Fibroblast of skin of right quadriceps (primary cell): ENCODE data around the gene COL26A1.

ENCODE experiments used
- DNase-seq: peaks from one replicate; pipeline ENCODE4 v3.0.0-alpha.2; 2013

COL26A1 gene

DNA sequence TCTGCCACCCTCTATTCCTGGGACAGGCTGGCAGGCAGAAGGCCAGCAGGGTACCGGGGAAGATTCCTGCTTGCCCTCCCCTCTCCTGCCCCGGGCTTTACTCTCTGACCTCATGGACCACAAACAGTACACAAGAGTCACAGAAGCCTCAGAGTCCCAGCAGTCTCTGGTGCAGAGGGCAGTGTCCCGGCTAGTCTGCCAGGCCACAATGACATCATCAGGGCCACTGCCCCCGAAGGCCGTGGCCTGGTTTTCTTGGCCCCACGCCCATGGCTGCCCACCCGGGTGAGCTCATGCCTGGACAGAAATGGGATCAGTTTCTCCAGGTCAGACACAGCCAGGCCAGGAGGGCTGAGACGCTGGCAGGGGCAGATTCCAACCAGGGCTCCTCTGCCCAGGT, 174.5 kb downstream of the COL26A1 start:
- no peak for DNase-seq

DNA sequence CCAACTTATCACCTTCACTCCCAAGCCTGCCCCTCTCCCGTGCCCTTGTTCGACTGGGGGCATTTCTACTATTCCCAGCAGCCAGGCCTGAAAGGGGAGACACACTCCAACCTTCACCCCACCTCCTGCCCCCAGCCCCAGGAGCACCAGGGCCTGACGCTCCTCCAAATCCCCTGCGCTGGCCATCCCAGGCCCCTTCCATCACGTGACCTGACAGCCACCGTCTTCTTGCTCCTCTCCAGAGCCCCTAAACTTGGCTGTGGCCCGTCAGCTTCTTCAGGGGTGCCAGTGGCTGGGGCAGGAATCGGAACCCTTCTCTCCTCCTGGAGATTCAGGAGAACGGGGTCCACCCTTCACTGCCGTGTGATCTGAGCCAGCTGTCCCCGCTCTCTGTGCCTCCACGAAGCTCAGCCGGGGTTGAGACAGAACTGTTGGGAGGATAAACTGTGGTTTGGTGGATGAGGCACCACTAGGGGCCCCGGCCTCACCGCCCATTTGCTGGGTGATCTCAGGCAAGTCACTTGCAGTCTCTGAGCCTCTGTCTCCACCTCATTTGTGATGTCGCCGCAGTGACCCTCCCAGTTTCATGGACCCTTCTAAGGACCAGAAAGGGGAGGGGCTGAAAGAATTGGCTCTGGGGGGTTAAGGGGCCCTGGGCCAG, 175.4 kb downstream of the COL26A1 start:
- no peak for DNase-seq

GRCh38 chr7:101538596-101539459, 176.2 kb downstream of the COL26A1 start:
- peak; percentile 27 for DNase-seq

DNA sequence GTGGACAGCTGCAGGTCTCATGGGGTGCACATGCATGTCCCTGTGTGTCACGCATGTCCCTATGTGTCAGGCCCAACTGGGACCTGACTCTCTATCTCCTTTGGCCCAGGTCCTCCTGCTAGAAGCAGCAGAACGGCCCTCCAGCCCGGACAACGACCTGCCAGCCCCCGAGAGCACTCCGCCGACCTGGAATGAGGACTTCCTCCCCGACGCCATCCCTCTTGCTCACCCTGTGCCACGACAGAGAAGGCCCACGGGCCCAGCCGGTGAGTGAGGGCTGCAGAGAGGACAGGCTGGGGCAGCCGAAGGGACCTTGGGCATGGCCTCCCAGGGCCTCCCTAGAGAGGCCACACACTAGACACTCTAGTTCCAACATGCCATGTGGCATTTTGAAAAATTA, 177.1 kb downstream of the COL26A1 start:
- no peak for DNase-seq

DNA sequence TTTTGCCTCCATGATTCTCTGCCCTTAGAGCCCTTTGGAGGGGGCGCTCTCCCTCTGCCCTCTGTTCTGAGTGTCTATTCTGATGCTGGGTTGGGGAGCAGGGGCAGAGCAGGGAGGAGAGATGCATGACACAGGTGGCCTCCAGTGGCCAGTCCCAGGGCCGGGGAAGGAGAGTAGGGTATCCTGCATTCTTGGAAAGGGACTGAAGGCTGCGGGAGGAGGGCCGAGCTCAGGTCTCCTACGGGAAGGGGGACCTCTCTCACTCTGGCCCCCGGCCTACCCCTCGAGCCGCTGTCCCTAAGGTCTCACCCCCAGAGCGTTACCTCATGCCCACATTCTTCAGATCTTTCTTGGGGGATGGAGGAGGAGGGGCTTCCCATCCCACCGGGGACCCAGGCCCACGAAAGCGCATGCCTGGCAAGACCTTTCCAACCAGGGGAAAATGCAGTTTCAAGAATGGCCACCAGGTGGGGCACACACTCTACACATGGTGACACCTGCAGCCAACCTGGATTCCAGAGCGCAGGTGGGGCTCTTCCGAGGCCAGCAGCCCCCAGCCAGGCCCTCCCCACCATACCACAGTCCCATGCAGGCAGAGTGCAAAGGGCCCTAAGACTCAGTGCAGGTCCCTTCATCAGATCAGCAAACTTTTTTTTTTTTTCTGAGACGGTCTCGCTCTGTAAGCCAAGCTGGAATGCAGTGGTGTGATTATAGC, 180.0 kb downstream of the COL26A1 start:
- peak; percentile 33 for DNase-seq

DNA sequence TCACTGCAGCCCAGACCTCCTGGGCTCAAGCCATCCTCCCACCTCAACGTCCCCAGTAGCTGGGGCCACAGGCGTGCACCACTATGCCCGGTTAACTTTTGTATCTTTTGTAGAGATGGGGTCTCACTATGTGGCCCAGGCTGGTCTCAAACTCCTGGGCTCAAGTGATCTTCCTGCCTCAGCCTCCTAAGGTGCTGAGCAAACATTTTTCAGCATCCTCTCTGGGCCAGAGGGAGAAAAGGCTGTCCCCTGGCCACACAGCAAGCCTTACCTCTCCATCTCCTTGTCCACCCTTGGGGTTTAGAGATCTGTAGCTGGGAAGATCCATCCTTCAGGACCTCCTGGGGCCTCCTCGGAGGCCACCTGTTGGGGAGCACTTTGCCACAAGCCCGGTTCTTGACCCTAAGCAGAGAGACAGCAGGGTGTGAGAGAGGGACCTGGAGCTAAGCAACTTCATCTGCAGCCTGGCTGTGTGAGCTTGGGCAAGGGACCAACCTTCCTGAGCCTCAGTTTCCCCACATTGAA, 180.6 kb downstream of the COL26A1 start:
- no peak for DNase-seq

DNA sequence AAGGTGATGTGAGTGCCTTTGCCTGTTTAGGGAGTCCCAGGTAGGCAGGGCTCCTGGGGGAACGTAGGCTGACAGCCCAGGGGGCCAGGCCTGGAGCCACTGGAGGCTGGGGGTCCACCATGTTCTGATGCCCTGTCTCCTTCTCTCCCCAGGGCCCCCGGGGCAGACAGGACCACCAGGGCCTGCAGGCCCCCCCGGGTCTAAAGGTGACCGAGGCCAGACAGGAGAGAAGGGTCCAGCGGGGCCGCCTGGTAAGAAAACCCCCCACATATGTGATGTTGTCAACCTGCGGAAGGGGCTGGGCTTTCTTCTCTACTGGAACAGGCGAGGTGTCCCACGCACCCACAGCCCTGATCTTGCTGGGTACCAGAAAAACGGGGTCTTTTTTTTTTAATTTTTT, 181.2 kb downstream of the COL26A1 start:
- no peak for DNase-seq

GRCh38 chr7:101545441-101546190, 182.9 kb downstream of the COL26A1 start:
- DNase-seq: no peak

GRCh38 chr7:101546308-101546936, 183.7 kb downstream of the COL26A1 start:
- no peak for DNase-seq

DNA sequence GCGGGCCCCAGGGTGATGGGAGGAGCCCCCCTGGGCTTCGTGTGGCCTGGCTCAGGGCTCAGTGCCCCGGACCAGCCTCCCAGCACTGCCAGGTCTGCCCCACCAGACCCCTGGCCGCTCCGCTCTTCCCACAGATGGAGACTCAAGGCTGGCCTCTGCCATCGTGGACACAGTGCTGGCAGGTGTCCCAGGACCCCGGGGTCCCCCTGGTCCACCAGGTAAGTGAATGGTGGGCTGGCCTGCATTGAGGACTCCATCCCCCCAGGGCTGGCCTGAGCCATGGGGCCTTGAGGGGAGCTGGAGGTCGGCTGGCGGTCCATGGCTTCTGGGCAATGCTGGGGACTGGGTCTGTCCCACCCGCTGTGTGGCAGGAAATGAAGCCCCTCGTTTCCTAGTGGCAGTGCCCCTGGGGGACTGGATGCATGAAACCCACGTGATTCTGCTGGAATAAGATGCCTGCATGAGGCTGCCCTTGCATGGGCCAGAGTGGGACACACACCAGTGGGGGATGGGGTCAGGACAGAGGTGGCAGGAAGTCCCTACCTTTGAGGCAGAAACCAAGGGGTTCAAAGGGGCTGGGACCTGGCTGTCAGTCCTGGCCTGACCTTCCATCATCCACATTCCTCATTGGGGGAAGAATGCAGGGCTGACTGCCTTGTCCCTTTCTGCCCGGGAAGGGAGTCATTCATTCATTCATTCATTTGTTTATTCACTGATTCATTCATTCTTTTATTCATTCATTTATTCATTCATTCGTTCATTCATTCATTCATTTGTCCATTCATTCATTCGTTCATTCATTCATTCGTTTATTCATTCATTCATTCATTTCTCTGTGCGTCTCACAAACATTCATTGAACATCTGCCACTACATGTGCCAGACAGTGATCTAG, 184.6 kb downstream of the COL26A1 start:
- no peak for DNase-seq

DNA sequence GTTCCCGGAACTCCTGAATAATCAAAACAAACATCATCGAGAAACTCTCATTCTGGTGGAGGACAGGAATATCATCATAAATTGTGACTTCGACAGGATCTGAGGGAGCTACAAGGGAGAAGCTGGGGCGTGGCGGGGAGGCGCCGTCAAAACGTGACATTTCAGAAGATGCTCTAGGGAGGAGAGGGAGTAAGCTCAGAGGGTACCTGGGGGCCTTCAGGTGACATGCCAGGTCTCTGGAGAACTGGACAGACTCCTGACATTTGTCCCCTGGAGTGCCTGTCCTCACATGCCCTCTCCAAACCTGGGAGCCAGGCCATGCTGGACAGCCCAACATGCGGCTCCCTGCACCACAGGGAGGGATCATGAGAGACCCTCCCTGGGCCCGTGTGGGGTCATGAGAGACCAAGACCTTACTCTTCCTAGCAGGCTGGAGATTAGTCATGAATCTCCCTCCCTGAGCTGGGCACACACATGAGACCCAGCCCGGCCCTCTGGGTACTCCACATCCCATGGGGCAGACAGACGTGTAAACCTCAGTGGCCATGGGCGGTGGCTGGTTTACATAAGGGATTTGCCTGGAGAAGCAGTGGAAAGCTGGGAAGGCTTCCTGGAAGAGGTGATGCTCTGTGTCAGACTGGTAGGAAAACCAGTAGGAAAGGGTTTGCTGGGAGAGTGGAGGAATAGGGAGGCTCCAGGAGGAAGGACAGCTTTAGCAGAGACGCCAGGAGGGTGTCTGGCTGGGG, 185.4 kb downstream of the COL26A1 start:
- no peak for DNase-seq

DNA sequence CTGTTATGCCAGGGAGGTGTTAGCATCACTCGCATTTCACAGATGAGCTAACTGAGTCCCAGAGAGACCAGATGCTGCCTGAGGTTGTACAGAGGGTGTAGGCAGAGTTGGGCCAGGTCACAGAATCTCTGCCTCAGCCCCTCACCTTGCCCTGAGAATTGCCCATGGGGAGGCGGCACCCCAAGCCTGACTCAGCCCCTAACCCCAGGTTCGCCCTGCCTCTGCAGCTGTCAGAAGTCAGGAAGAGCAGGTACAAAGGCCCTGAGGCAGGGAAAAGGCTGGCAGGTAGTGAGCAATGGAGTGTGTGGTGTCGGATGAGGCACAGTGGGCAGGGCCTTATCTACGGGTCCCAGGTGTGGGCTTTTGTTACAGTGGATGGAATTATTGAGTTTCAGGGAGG, 187.1 kb downstream of the COL26A1 start:
- no peak for DNase-seq

DNA sequence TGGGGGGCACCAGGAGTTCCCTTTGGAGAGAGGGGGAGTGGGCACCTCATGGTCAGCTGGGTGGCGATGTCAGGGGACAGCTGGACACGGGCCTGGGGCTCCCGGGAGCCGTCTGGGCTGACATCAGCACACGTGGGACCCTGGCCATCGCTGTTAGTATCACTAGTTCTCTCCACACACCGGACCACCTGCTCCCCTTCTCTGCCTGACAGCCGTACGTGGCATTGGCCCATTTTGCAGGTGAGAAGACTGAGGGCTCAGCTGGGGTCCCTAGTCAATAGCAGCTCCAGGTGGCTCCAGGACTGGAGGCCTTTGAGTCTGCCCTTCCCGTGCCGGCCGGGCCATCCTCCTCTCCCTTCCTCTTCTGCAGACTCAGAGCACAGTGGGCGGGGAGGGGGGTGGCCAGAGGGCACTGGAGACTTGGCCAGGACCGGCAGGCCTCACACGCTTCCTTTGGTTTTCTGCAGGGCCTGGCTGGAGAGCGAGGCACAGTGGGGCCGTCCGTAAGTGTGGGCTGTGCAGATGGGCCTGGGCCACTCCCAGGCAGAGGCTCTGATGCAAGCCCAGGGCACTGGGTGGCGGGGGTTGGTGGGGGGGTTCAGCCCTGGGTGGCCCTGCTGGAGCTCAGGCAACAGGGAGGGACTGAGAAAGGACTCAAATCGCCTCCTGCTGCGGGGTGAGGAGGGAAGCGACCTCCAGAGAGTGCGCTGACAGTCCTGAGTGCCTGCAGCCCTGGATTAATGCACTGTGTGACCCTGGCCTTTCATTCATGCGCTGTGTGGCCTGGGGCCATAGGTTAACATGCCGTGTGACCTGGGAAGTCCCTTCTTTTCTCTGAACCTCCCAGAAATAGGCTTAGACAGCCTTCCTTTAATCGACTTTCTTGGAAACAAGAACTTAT, 188.2 kb downstream of the COL26A1 start:
- DNase-seq: no peak

DNA sequence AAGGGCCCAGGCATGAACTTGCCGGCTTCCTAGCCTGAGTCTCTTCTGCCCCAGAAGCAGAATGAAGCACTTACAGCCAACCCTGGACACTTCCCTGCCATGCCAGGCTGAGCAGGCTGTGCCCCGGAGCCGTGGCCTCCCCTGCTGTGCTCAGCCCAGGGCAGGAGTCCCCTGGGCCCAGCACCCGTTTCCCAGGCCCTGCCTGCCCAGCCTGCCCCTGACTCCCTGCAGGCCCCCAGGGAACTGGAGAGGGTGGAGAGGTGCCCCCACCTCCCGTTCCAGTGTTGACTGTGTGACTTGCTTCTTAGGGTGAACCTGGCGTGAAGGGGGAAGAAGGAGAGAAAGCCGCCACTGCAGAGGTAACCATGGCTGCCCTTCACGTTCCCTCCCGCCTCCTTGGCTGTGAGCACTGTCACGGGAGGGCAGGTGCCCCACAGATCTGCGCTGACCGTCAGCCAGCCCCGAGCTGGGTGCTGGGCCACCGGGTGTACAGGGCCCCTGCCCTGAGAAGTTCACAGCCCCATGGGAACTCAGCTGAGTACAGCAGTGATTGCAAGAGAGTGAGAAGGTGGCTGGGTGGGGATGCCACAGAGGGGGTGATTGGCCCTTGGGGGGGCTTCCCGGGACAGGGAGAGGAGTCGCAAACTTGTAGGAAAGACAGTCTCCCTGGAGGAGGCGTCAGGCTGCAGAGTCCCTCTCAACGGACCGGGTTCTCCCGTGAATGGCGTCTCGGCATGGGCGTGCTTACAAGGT, 190.5 kb downstream of the COL26A1 start:
- no peak for DNase-seq

- DNase-seq: no peak
Observed at GRCh38 chr7:101553771-101554445, 191.2 kb downstream of the COL26A1 start.

DNA sequence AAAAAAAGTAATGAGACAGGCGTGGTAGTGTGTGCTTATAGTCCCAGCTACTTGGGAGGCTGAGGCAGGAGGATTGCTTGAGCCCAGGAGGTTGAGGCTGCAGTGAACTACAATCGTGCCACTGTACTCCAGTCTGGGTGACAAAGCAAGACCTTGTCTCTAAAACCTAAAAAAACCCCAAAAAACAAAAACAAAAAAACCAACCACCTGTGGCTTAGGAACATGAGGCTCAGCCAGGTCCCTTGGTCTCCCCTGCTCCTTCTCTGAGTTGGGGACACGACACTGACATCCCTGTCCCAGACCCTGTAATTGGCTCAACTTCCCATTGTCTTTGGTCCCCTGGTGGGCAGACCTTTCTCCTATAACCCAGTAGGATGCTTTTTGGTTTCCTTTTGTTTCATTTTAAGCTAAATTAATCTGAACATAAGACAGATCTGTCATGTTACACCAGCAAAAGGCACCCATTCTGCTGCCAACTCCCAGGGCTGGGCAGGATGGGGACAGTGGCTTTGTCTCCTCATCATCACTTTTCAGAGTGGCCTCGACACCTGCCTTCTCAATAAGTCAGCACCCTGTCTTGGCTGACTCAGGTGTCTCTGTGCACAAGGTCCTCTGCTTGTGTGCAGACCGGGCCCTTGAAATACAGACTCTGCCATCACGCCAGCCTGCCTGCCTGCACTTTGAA, 192.1 kb downstream of the COL26A1 start:
- no peak for DNase-seq

- no peak for DNase-seq
Observed at GRCh38 chr7:101555269-101555920, 192.7 kb downstream of the COL26A1 start.
